NOMO-1 treated with DMSO at 0.1 percent for 48 hours (cell line): ENCODE results near the gene ACTR10.
"Not testable (repeated sequence)": the region's sequence is repeated elsewhere in the genome, so short reads cannot be mapped to it uniquely, and the experiment has no call there.

Experiments
- DNase-seq: peaks from one replicate; lab custom pipeline; 2025; ENCODE audit not compliant: unreplicated experiment; lab: John Stamatoyannopoulos, UW

ACTR10 gene

GRCh38 chr14:58215191-58215914, 15.4 kb downstream of the ACTR10 start:
- no peak for DNase-seq

- DNase-seq: no peak
Measured at GRCh38 chr14:58216544-58216943, 16.6 kb downstream of the ACTR10 start.

DNA sequence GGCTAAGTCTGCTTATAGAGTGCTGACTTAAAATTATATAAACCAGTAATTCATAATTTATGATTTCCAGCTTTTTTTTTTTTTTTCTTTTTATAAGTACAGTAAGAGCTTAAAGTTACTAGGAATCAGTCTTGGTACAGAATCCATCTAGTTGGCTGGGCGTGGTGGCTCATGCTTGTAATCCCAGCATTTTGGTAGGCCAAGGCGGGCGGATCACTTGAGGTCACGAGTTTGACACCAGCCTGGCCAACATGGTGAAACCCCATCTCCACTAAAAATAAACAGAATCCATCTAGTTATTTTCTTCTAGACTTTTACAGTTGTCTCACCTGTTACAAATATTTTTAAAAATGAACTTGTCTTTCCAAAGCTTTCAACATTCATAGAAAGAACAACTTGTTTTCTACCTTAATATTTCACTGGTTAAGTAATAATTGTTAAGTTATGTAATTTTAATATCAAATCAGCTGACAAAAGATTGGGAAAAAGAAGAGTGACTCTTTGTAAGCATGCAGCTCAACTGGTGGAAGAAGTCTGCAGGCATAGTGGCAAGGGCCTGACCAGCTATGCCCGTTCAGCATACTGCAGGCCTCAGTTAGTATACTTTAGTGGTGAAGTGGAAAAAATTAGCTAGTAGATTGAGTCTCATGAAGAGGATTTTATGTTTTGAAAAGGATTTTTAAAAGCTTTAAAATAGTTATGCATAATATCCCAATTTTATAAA, 27.3 kb downstream of the ACTR10 start:
- DNase-seq: no peak

- DNase-seq: no peak
Measured at GRCh38 chr14:58238252-58239243, 38.6 kb downstream of the ACTR10 start.

- peak; percentile 51 for DNase-seq
Measured at GRCh38 chr14:58239244-58240195, 39.6 kb downstream of the ACTR10 start.

DNA sequence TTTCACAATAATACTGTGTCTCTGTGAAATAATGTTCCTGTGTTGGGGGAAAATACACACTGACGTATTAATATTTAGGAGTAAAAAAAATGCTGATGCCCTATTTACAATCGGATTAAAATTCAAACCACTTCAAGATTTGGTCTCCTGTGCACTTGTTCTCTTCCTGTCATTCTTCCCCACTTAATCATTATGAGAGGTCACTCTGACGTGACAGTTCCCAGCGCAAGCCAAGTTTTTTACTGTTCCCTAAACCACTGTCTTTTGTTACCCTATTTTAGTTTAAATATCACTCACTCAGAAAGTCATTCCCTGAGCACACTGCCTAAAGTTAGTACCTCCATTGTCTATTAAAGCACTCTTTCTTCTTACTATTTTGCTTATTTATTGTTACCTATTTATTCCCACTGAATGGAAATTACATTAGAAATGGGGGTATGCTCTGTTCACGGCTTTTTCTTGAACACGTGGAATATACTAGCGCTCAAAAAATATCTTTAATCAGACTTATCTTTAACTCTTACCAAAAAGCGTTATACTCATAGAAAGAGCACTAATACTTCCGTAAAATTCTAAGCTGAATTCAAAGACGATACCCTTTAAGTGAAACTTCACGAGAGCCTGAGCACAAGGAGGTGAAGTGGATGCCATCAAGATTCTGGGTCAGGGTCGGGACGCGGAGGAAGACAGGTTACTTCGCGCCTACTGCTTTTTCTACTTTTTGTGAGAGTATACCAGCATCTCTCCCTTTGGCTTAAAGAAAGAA, 44.0 kb downstream of the ACTR10 start:
- peak; percentile 80 for DNase-seq

DNA sequence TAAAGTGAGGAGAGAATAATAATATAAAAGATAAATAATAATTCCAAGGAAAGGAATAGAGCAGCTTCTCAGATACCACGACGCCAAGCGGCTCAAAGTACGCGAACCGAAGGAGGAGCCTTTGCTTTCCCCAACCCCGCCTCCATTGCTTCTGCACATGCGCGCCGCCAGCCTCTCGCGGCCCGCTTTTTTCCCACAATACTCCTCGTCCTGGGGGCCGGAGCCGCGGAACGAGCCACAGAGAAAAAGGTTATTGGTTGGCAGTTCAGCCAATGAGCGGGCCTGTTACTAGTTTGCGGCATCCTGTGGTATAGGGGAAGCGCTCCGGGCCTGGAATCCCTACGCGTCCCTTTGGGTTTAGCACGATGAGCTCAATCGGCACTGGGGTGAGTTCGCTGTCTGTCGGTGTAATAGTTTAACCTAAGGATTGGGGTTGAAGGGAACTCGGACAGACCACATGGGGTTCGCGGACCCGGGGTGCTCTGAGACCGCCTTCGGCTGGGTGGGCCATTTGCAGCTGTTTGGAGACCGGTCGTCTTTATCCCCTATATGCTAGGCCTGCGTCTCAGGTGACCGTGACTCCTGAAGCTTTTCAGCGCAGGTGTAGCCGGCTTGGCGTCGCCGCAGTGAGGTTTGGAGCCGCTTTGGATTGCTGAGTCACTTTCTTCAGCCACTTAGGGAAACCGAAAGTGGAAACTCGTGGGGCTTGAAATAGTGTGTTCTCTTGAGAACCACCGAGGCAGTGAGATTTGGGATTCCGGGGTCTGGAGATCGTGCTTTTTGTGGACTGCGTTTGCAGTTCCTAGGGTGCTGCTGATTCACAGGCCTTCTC, 44.8 kb downstream of the ACTR10 start, which contains the start of gene PSMA3:
PSMA3 (plus strand) TSS at position 288 of the 832 bp plus-strand sequence; CDS start at position 366, 78 bp downstream.
- DNase-seq: peak; percentile 98

DNA sequence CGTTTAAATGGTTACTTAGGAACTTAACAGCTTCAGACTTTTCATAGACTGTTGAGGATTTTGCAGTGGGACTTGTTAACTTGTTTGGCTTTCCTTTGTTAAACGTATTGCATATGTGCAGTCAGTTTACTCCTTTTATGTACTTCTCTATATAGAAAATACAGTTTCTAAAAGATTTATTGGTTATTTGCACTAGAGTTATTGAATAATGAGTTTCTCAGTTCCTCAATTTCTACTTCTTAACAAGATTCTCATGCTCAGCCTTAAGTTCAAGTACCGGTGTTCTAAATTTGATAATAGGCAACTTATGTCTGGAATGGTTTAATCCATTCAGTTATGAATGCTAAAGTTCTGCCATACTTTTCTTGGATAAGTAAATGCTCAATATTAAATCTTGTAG, 45.6 kb downstream of the ACTR10 start:
- peak; percentile 16 for DNase-seq

- DNase-seq: no peak
Measured at GRCh38 chr14:58249611-58250010, 49.7 kb downstream of the ACTR10 start.

GRCh38 chr14:58258156-58258555, 58.2 kb downstream of the ACTR10 start:
- no peak for DNase-seq

DNA sequence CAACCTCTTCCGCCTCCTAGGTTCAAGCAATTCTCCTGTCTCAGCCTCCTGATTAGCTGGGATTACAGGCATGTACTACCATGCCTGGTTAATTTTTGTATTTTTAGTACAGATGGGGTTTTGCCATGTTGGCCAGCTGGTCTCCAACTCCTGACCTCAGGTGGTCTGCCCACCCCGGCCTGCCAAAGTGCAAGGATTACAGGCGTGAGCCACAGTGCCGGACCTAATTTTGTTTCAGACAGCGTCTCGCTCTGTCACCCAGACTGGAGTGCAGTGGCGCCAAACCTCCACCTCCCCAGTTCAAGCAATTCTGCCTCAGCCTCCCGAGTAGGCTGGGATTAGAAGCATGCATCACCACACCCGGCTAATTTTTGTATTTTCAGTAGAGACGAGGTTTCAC, 62.1 kb downstream of the ACTR10 start:
- not testable (repeated sequence) for DNase-seq

DNA sequence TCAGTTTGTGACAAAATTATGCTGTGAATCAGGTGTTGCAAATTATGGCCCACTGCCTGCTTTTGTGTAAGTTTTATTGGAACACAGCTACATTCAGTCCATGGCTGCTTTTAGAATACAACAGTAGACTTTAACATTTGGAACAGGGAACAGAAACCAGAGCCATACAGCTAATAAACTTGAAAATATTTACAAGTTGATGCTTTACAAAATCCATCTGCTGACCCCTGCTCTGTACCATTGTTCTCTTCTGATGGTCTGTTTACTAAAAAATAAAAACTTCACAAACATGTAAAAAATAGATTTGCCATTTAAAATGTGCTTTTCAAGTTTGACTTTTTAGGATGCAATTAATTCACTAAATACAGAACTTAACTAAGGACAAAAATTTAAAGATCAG, 65.5 kb downstream of the ACTR10 start:
- DNase-seq: no peak

DNA sequence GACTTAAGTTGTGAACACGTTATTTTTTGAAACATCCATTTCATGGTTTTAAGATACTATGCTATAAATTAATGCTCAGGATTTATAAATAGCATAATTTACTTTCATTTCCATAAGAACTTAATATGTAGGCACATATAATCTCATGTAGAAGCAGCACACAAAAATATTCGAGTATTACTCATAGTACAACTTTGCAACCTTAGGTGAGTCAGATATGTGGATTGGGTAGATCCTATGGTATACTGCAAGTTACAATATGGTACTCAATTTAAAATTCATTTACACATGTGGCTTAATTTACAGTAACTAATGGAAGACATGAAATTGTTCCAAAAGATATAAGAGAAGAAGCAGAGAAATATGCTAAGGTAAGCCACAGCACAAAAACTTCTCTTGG, 70.7 kb downstream of the ACTR10 start:
- DNase-seq: no peak

GRCh38 chr14:58272588-58273372, 72.8 kb downstream of the ACTR10 start:
- no peak for DNase-seq

DNA sequence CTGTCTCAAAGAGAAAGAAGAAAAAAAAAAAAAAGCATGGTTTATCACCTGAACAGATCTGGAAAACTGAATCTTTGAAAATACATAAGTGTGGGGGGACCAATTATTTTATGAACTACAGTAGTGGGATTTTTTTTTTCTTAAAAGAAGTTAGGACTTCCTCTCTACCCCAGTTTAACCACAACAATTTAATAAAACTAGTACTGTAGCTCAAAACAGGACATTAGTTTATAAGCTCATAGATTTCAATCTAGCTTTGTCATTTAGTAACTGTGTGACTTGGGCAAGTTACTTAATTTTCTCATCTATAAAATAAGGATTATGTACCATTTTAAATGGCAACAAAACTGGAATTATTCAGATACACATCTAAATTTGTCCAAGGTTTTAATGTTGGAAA, 74.9 kb downstream of the ACTR10 start:
- no peak for DNase-seq

- no peak for DNase-seq
Measured at GRCh38 chr14:58275527-58276190, 75.7 kb downstream of the ACTR10 start.

GRCh38 chr14:58276208-58276607, 76.3 kb downstream of the ACTR10 start:
- DNase-seq: no peak
